ENCODE results near the gene PRKCA.

Gene PRKCA

DNA sequence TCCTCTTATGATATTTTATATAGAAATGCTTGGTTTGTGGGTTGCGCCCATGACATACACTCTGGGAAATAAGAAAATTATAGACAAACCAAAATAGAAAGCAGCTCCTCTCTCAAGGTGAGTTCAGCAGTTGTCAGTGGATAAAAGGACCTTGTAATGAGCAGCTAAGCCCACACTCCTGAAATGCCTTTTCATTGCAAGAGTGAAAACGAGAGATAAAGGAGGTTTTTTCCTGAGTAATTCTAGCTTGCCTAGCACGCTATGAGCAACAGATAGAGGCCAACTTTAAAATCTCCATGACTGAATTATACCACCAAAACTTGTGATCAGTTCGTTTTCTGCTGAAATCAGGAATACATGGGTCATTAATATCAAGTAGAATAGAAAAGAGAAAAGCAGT, 270.7 kb downstream of the PRKCA start:
- TF ChIP-seq, protein P1, sequence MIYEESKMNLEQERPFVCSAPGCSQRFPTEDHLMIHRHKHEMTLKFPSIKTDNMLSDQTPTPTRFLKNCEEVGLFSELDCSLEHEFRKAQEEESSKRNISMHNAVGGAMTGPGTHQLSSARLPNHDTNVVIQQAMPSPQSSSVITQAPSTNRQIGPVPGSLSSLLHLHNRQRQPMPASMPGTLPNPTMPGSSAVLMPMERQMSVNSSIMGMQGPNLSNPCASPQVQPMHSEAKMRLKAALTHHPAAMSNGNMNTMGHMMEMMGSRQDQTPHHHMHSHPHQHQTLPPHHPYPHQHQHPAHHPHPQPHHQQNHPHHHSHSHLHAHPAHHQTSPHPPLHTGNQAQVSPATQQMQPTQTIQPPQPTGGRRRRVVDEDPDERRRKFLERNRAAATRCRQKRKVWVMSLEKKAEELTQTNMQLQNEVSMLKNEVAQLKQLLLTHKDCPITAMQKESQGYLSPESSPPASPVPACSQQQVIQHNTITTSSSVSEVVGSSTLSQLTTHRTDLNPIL (CRISPR knock-in tag; IDR thresholded peaks at IDR 0.05; ENCODE audit: low read depth): no peak
- no peak for TF ChIP-seq PPARA (CRISPR knock-in tag; IDR thresholded peaks at IDR 0.05; ENCODE audit: borderline replicate concordance)
- TF ChIP-seq, protein P2, sequence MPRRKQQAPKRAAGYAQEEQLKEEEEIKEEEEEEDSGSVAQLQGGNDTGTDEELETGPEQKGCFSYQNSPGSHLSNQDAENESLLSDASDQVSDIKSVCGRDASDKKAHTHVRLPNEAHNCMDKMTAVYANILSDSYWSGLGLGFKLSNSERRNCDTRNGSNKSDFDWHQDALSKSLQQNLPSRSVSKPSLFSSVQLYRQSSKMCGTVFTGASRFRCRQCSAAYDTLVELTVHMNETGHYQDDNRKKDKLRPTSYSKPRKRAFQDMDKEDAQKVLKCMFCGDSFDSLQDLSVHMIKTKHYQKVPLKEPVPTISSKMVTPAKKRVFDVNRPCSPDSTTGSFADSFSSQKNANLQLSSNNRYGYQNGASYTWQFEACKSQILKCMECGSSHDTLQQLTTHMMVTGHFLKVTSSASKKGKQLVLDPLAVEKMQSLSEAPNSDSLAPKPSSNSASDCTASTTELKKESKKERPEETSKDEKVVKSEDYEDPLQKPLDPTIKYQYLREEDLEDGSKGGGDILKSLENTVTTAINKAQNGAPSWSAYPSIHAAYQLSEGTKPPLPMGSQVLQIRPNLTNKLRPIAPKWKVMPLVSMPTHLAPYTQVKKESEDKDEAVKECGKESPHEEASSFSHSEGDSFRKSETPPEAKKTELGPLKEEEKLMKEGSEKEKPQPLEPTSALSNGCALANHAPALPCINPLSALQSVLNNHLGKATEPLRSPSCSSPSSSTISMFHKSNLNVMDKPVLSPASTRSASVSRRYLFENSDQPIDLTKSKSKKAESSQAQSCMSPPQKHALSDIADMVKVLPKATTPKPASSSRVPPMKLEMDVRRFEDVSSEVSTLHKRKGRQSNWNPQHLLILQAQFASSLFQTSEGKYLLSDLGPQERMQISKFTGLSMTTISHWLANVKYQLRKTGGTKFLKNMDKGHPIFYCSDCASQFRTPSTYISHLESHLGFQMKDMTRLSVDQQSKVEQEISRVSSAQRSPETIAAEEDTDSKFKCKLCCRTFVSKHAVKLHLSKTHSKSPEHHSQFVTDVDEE (CRISPR knock-in tag; IDR thresholded peaks at IDR 0.05): no peak
- TF ChIP-seq, protein P3, sequence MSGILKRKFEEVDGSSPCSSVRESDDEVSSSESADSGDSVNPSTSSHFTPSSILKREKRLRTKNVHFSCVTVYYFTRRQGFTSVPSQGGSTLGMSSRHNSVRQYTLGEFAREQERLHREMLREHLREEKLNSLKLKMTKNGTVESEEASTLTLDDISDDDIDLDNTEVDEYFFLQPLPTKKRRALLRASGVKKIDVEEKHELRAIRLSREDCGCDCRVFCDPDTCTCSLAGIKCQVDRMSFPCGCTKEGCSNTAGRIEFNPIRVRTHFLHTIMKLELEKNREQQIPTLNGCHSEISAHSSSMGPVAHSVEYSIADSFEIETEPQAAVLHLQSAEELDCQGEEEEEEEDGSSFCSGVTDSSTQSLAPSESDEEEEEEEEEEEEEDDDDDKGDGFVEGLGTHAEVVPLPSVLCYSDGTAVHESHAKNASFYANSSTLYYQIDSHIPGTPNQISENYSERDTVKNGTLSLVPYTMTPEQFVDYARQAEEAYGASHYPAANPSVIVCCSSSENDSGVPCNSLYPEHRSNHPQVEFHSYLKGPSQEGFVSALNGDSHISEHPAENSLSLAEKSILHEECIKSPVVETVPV (CRISPR knock-in tag; IDR thresholded peaks at IDR 0.05): no peak
- TF ChIP-seq, protein P4, sequence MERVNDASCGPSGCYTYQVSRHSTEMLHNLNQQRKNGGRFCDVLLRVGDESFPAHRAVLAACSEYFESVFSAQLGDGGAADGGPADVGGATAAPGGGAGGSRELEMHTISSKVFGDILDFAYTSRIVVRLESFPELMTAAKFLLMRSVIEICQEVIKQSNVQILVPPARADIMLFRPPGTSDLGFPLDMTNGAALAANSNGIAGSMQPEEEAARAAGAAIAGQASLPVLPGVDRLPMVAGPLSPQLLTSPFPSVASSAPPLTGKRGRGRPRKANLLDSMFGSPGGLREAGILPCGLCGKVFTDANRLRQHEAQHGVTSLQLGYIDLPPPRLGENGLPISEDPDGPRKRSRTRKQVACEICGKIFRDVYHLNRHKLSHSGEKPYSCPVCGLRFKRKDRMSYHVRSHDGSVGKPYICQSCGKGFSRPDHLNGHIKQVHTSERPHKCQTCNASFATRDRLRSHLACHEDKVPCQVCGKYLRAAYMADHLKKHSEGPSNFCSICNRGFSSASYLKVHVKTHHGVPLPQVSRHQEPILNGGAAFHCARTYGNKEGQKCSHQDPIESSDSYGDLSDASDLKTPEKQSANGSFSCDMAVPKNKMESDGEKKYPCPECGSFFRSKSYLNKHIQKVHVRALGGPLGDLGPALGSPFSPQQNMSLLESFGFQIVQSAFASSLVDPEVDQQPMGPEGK (CRISPR knock-in tag; IDR thresholded peaks at IDR 0.05; ENCODE audit: borderline replicate concordance): no peak
- no peak for TF ChIP-seq TOX (CRISPR knock-in tag; IDR thresholded peaks at IDR 0.05; ENCODE audit: borderline replicate concordance)
- no peak for TF ChIP-seq ZC3H10 (CRISPR knock-in tag; IDR thresholded peaks at IDR 0.05)
- no peak for TF ChIP-seq ZFP3 (CRISPR knock-in tag; IDR thresholded peaks at IDR 0.05)
- TF ChIP-seq ISL1 (CRISPR knock-in tag; IDR thresholded peaks at IDR 0.05): no peak
- no peak for TF ChIP-seq ESRRG (CRISPR knock-in tag; IDR thresholded peaks at IDR 0.05)
- TF ChIP-seq ARNTL (CRISPR knock-in tag; IDR thresholded peaks at IDR 0.05; ENCODE audit: borderline replicate concordance, low read depth): no peak
- no peak for TF ChIP-seq CSDC2 (CRISPR knock-in tag; IDR thresholded peaks at IDR 0.05)
- no peak for TF ChIP-seq SNAI2 (CRISPR knock-in tag; IDR thresholded peaks at IDR 0.05)
- TF ChIP-seq ZNF70 (CRISPR knock-in tag; IDR thresholded peaks at IDR 0.05): no peak
- no peak for TF ChIP-seq GLIS3 (CRISPR knock-in tag; IDR thresholded peaks at IDR 0.05)
- TF ChIP-seq RARB (CRISPR knock-in tag; IDR thresholded peaks at IDR 0.05): no peak
- ATAC-seq: no peak

DNA sequence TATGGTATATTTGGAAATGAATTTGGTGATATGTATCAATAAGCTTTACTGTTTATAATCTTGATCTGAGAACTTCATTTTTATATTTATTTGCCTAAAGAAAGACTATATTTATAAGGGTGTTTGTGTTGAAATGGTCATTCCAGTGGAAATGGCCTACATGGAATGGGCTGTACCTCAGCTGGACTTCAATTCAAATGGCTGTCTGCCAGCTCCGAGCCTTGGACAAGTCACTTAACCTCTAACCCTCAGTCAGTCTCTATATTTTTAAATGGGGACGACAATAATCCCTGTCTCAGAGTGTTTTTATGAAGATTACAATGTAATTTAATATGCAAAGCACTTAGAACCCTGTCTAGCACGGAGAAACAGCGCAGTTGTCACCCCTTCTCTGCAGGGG, 271.7 kb downstream of the PRKCA start:
- ATAC-seq: no peak
- no peak for TF ChIP-seq ISL1 (CRISPR knock-in tag; IDR thresholded peaks at IDR 0.05)
- TF ChIP-seq, protein P1 (CRISPR knock-in tag; IDR thresholded peaks at IDR 0.05; ENCODE audit: low read depth): no peak
- no peak for TF ChIP-seq ZFP3 (CRISPR knock-in tag; IDR thresholded peaks at IDR 0.05)
- TF ChIP-seq OSR1 (CRISPR knock-in tag; IDR thresholded peaks at IDR 0.05): no peak
- TF ChIP-seq ZNF70 (CRISPR knock-in tag; IDR thresholded peaks at IDR 0.05): no peak
- no peak for TF ChIP-seq GLIS3 (CRISPR knock-in tag; IDR thresholded peaks at IDR 0.05)
- TF ChIP-seq ZC3H10 (CRISPR knock-in tag; IDR thresholded peaks at IDR 0.05): no peak
- TF ChIP-seq, protein P2 (CRISPR knock-in tag; IDR thresholded peaks at IDR 0.05): no peak
- no peak for TF ChIP-seq CSDC2 (CRISPR knock-in tag; IDR thresholded peaks at IDR 0.05)
- no peak for TF ChIP-seq ESRRG (CRISPR knock-in tag; IDR thresholded peaks at IDR 0.05)
- no peak for TF ChIP-seq ZNF565 (CRISPR knock-in tag; conservative IDR thresholded peaks at IDR 0.05; ENCODE audit: low read depth)
- TF ChIP-seq TCF4 (CRISPR knock-in tag; IDR thresholded peaks at IDR 0.05; ENCODE audit: borderline replicate concordance): no peak
- no peak for TF ChIP-seq ARNTL (CRISPR knock-in tag; IDR thresholded peaks at IDR 0.05; ENCODE audit: borderline replicate concordance, low read depth)
- TF ChIP-seq ZNF8 (CRISPR knock-in tag; IDR thresholded peaks at IDR 0.05): no peak
- TF ChIP-seq PPARA (CRISPR knock-in tag; IDR thresholded peaks at IDR 0.05; ENCODE audit: borderline replicate concordance): no peak
- TF ChIP-seq, protein P3 (CRISPR knock-in tag; IDR thresholded peaks at IDR 0.05): no peak
- TF ChIP-seq RARB (CRISPR knock-in tag; IDR thresholded peaks at IDR 0.05): no peak
- TF ChIP-seq SNAI2 (CRISPR knock-in tag; IDR thresholded peaks at IDR 0.05): no peak
- TF ChIP-seq BACH2 (CRISPR knock-in tag; IDR thresholded peaks at IDR 0.05; ENCODE audit: borderline replicate concordance): no peak
